Panc1 (cell line): ENCODE data around the gene TNRC6B. TPM values are rescaled to one million over a fixed set of nuclear protein-coding genes. Genes with fewer than 3 reads are reported as not detected.
A peak's percentile ranks its signal among the peaks of the same experiment; 100 is the strongest.

Experiments used
- ATAC-seq: fragments of 200-7000 bp; cut with Tn5 transposase; 2 replicates; pipeline ENCODE4 v1.9.1; 2020; ENCODE audit warnings: mild to moderate bottlenecking, moderate library complexity
- BruUV-seq: library from RNA; stranded (reverse); fragments of 400-500 nt; replicated peaks from 2 replicates; lab custom pipeline; 2021; lab: Mats Ljungman, UMichigan
- CTCF ChIA-PET: fragments of 300-600 bp; sonication (Branson Sonifier 250); formaldehyde crosslinking; loops from one replicate; lab custom pipeline; 2022; ENCODE audit warnings: antibody characterized with exemption; lab: Charles Lee
- POLR2A ChIA-PET: fragments of 300-600 bp; sonication (Branson Sonifier 250); formaldehyde crosslinking; loops from one replicate; lab custom pipeline; 2022; ENCODE audit warnings: antibody characterized with exemption; lab: Charles Lee
- DNase-seq: peaks from one replicate; pipeline ENCODE4 v3.0.0-alpha.2; 2010; ENCODE audit warnings: low read depth, low spot score
- H3K27ac ChIP-seq: 2 replicates; pipeline ENCODE4 v1.5.1; 2011; ENCODE audit warnings: mild to moderate bottlenecking, low read length, inconsistent platforms
- H3K27me3 ChIP-seq: fragments of 200-500 bp; sonication (Bioruptor generic); 2 replicates; pipeline ENCODE4 v1.6.0; 2014; ENCODE audit warnings: low read length, inconsistent platforms; ENCODE audit not compliant: control insufficient read depth, insufficient read depth
- H3K36me3 ChIP-seq: fragments of 200-500 bp; sonication (Bioruptor generic); 2 replicates; pipeline ENCODE4 v1.5.1; 2014; ENCODE audit warnings: inconsistent platforms, mild to moderate bottlenecking, low read length, moderate library complexity; ENCODE audit not compliant: control insufficient read depth, insufficient read depth
- H3K4me1 ChIP-seq: 2 replicates; pipeline ENCODE4 v1.5.1; 2011; ENCODE audit warnings: inconsistent platforms, mild to moderate bottlenecking, low read length, moderate library complexity; ENCODE audit not compliant: control insufficient read depth, insufficient read depth
- H3K4me3 ChIP-seq, 2 experiments: 2 replicates each; pipeline ENCODE4 v1.5.1; 2011 to 2012; ENCODE audit warnings: low read depth in 2 of 2, low read length in 2 of 2, mild to moderate bottlenecking in 2 of 2, inconsistent platforms in 1 of 2, moderate library complexity in 1 of 2
- H3K9me3 ChIP-seq: fragments of 200-500 bp; sonication (Bioruptor generic); 2 replicates; pipeline ENCODE4 v1.5.1; 2014; ENCODE audit warnings: low read depth, mild to moderate bottlenecking, inconsistent platforms, low read length, moderate library complexity; ENCODE audit not compliant: control insufficient read depth, insufficient read depth
- CTCF ChIP-seq: fragments of 450-650 bp; IDR thresholded peaks from 2 replicates; pipeline ENCODE4 v1.5.1; 2017; ENCODE audit warnings: mild to moderate bottlenecking
- POLR2AphosphoS5 ChIP-seq: IDR thresholded peaks from 2 replicates; pipeline ENCODE4 v1.6.1; 2012; ENCODE audit warnings: mild to moderate bottlenecking, low read depth, low read length, moderate library complexity
- REST ChIP-seq, 2 experiments: IDR thresholded peaks; 2 replicates each; pipeline ENCODE4 v1.6.1; 2011 to 2012; ENCODE audit warnings: low read depth in 2 of 2, control low read depth in 1 of 2, low read length in 1 of 2, mild to moderate bottlenecking in 1 of 2, moderate library complexity in 1 of 2; ENCODE audit not compliant: insufficient read depth in 1 of 2
- SIN3A ChIP-seq: IDR thresholded peaks from 2 replicates; pipeline ENCODE4 v1.6.1; 2012; ENCODE audit warnings: low read depth, mild to moderate bottlenecking, low read length, moderate library complexity, borderline replicate concordance; ENCODE audit not compliant: insufficient read depth
- TCF7L2 ChIP-seq: IDR thresholded peaks from 2 replicates; pipeline ENCODE4 v1.6.1; 2011; ENCODE audit warnings: mild to moderate bottlenecking, low read depth, low read length, inconsistent platforms
- in situ Hi-C: cut with HindIII; loops from 2 replicates; pipeline ENCODE4 v1.10.0; 2016; ENCODE audit warnings: low sequenced_read_pairs, low pct_unique_long_range_greater_than_20kb
- intact Hi-C: fragments of 100-400 bp; cut with micrococcal nuclease; formaldehyde crosslinking; loops from one replicate; pipeline ENCODE4 v1.10.0; 2022; ENCODE audit not compliant: unreplicated experiment
- total RNA-seq: library from RNA; stranded (reverse); gene quantifications from one replicate; pipeline ENCODE4 v1.2.1, GENCODE V29; 2021; ENCODE audit not compliant: unreplicated experiment

The TNRC6B gene
- total RNA-seq, 1 experiment from 2014 or later = 30.7 TPM

- no peaks in the 10 kb centered on the region for H3K9me3 ChIP-seq
- ChIA-PET CTCF (interaction anchor here (0.8 kb wide), 1 partner anchor 33 kb away, joined by 3 read pairs; no protein-coding TSS in a partner anchor), POLR2A (no interaction called here)
- in situ Hi-C loops (no loop called here), intact Hi-C loops (loop anchor here (5.0 kb wide), 1 partner anchor 306 kb away; no protein-coding TSS in a partner anchor)
- DNase-seq (no peak), ATAC-seq (no peak)
- H3K4me1 ChIP-seq = peaks cover 8% of the 10 kb centered on the region
- H3K27ac ChIP-seq = peak overlapping the region; percentile 96
- peak overlapping the region; percentile 85 to 96 for H3K4me3 ChIP-seq
- TF ChIP-seq CTCF (peak; percentile 82), TCF7L2 (no peak), POLR2AphosphoS5 (no peak), SIN3A (no peak)
- H3K36me3 ChIP-seq = peaks cover 10% of the 10 kb centered on the region
- no TSS peak for BruUV-seq
- no peaks in the 10 kb centered on the region for H3K27me3 ChIP-seq
Measured at GRCh38 chr22:40348025-40348658, 170.4 kb downstream of the TNRC6B start.

GRCh38 chr22:40352763-40353162 lies 175.0 kb downstream of the TNRC6B start:
- DNase-seq (no peak), ATAC-seq (no peak)
- Histone ChIP-seq H3K27ac (no peak overlapping the region), H3K27me3 (no peaks in the 10 kb centered on the region), H3K4me3 (no peak overlapping the region), H3K36me3 (peaks cover 14% of the 10 kb centered on the region), H3K4me1 (peaks cover 6% of the 10 kb centered on the region), H3K9me3 (no peaks in the 10 kb centered on the region)
- TF ChIP-seq REST (IDR thresholded peaks at IDR 0.05; ENCODE audit: insufficient read depth in 1 of 2, low read depth in 2 of 2, low read length in 1 of 2) (no peak), CTCF (no peak), POLR2AphosphoS5 (no peak), TCF7L2 (no peak), SIN3A (no peak)
- in situ Hi-C loops (no loop called here), intact Hi-C loops (no loop called here)
- POLR2A ChIA-PET = interaction anchor here (0.6 kb wide), 1 partner anchor 302 kb away, joined by 3 read pairs; no protein-coding TSS in a partner anchor
- no TSS peak for BruUV-seq
- CTCF ChIA-PET = interaction anchor here (0.7 kb wide), 1 partner anchor 328 kb away, joined by 3 read pairs; no protein-coding TSS in a partner anchor
